HepG2 (cell line): Measurements from ENCODE around the gene SEPTIN5.

Experiments
- CTCF ChIP-seq: sonication (generic); formaldehyde crosslinking; IDR thresholded peaks from 2 replicates; pipeline ENCODE4 v1.5.0; 2020; ENCODE audit warnings: mild to moderate bottlenecking, missing genetic modification reagents, moderate library complexity
- KAT8 ChIP-seq: IDR thresholded peaks from 2 replicates; pipeline ENCODE4 v1.6.1; 2016; ENCODE audit warnings: missing genetic modification reagents, missing compliant biosample characterization

GRCh38 chr22:19665784-19666672 lies 48.3 kb upstream of the SEPTIN5 start:
- TF ChIP-seq CTCF: no peak
- TF ChIP-seq KAT8 (CRISPR knock-in tag): no peak
